HG02610 (cell line): ENCODE results near the gene KMT2A.

Experiments
- ATAC-seq: cut with Tn5 transposase; IDR thresholded peaks from one replicate; pipeline ENCODE4 v1.9.1; 2021; ENCODE audit warnings: mild to moderate bottlenecking, moderate library complexity; ENCODE audit not compliant: unreplicated experiment

KMT2A gene

DNA sequence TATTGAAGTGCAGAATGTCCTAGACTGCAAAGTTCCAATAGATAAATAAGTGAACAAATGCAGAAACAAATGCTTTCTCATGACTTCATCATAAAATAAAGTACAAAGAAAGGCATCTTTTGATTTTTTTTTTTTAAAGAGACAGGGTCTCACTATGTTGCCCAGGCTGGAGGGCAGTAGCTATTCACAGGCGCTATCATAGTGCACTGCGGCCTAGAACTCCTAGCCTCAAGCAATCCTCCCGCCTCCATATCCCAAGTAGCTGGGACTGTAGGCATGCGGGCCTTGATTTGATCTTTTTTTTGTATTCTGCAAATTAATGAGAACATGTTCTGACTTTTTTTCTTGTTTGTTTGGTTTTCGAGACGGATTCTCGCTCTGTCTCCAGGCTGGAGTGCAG is 138.3 kb downstream of the KMT2A start:
- no peak for ATAC-seq
